ENCODE results near the gene ZDHHC7. TPM values are rescaled to one million over a fixed set of nuclear protein-coding genes. Genes with fewer than 3 reads are reported as not detected.
"Not testable (repeated sequence)": the region's sequence is repeated elsewhere in the genome, so short reads cannot be mapped to it uniquely, and the experiment has no call there.

ZDHHC7 gene
- total RNA-seq, 3 donors from 2014 or later: 38.7 to 69.6 (median 41.1) TPM

GRCh38 chr16:85037721-85038120, 26.4 kb upstream of the ZDHHC7 start:
- intact Hi-C loops (cut with DNase I; ENCODE audit: low total_unique reads): no loop called here
- no peak for DNase-seq (ENCODE audit: low spot score in 2 of 2)
- Histone ChIP-seq H3K4me3 (no peak overlapping the region), H3K27me3 (no peaks in the 10 kb centered on the region), H3K27ac (peak overlapping the region in 1 of 2 donors; percentile 51), H3K36me3 (no peaks in the 10 kb centered on the region), H3K9me3 (no peaks in the 10 kb centered on the region), H3K4me1 (no peaks in the 10 kb centered on the region)
- TF ChIP-seq CTCF (IDR thresholded peaks at IDR 0.05) (no peak), POLR2AphosphoS5 (IDR thresholded peaks at IDR 0.05) (no peak), POLR2A (IDR thresholded peaks at IDR 0.05) (no peak)

- Histone ChIP-seq H3K4me3 (no peak overlapping the region), H3K9me3 (no peaks in the 10 kb centered on the region), H3K27ac (peak overlapping the region in 1 of 2 donors; percentile 62), H3K27me3 (no peaks in the 10 kb centered on the region), H3K4me1 (no peaks in the 10 kb centered on the region), H3K36me3 (no peaks in the 10 kb centered on the region)
- peak in 1 of 3 donors; percentile 15 for TF ChIP-seq POLR2AphosphoS5 (IDR thresholded peaks at IDR 0.05)
- TF ChIP-seq POLR2A (IDR thresholded peaks at IDR 0.05): no peak
- peak in 1 of 2 donors; percentile 44 for DNase-seq (ENCODE audit: low spot score in 2 of 2)
- intact Hi-C loops (cut with DNase I; ENCODE audit: low total_unique reads): no loop called here
Observed at GRCh38 chr16:85037050-85037410, 25.7 kb upstream of the ZDHHC7 start.

- Histone ChIP-seq H3K9me3 (no peaks in the 10 kb centered on the region), H3K36me3 (no peaks in the 10 kb centered on the region), H3K27me3 (no peaks in the 10 kb centered on the region), H3K27ac (peak overlapping the region; percentile 22 to 62), H3K4me1 (no peaks in the 10 kb centered on the region), H3K4me3 (no peak overlapping the region)
- DNase-seq (ENCODE audit: low spot score in 2 of 2): no peak
- TF ChIP-seq POLR2AphosphoS5 (IDR thresholded peaks at IDR 0.05): no peak
- no peak for TF ChIP-seq POLR2A (IDR thresholded peaks at IDR 0.05)
- no peak for TF ChIP-seq CTCF (IDR thresholded peaks at IDR 0.05)
- intact Hi-C loops (cut with DNase I; ENCODE audit: low total_unique reads): no loop called here
Observed at GRCh38 chr16:85036236-85037049, 25.1 kb upstream of the ZDHHC7 start.

GRCh38 chr16:85034591-85035433, 23.5 kb upstream of the ZDHHC7 start:
- Histone ChIP-seq H3K36me3 (no peaks in the 10 kb centered on the region), H3K4me1 (peaks cover under 1 to 4% of the 10 kb centered on the region in 2 donors), H3K4me3 (no peak overlapping the region), H3K27me3 (no peaks in the 10 kb centered on the region), H3K27ac (no peak overlapping the region), H3K9me3 (no peaks in the 10 kb centered on the region)
- DNase-seq (ENCODE audit: low spot score in 2 of 2): no peak
- TF ChIP-seq POLR2AphosphoS5 (IDR thresholded peaks at IDR 0.05): no peak
- no peak for TF ChIP-seq CTCF (IDR thresholded peaks at IDR 0.05)
- TF ChIP-seq POLR2A (IDR thresholded peaks at IDR 0.05): no peak
- intact Hi-C loops (cut with DNase I; ENCODE audit: low total_unique reads): no loop called here

- peaks cover 7 to 14% of the 10 kb centered on the region in 2 donors for H3K4me1 ChIP-seq
- no peaks in the 10 kb centered on the region for H3K27me3 ChIP-seq
- intact Hi-C loops (cut with DNase I; ENCODE audit: low total_unique reads): no loop called here
- no peak for DNase-seq (ENCODE audit: low spot score in 2 of 2)
- H3K4me3 ChIP-seq: no peak overlapping the region
- H3K27ac ChIP-seq: no peak overlapping the region
- TF ChIP-seq POLR2A (IDR thresholded peaks at IDR 0.05) (no peak), CTCF (IDR thresholded peaks at IDR 0.05) (no peak), POLR2AphosphoS5 (IDR thresholded peaks at IDR 0.05) (no peak)
- H3K9me3 ChIP-seq: no peaks in the 10 kb centered on the region
- H3K36me3 ChIP-seq: no peaks in the 10 kb centered on the region
Observed at GRCh38 chr16:85033171-85033570, 21.8 kb upstream of the ZDHHC7 start.

GRCh38 chr16:85032187-85032586, 20.9 kb upstream of the ZDHHC7 start:
- H3K27me3 ChIP-seq; H3K9me3 ChIP-seq; intact Hi-C loops (cut with DNase I; ENCODE audit: low total_unique reads); H3K36me3 ChIP-seq; H3K4me3 ChIP-seq; DNase-seq (ENCODE audit: low spot score in 2 of 2); H3K27ac ChIP-seq: not testable (repeated sequence)
- peaks cover 7 to 17% of the 10 kb centered on the region in 2 donors for H3K4me1 ChIP-seq
